Trophoblast cell (in vitro differentiated cells and primary cell): Measurements from ENCODE around the gene GNG11.

Source experiments
- DNase-seq, 2 donors: peaks; one replicate each; pipeline ENCODE4 v3.0.0-alpha.2; 2016
- H2AFZ ChIP-seq: 2 replicates; pipeline ENCODE4 v1.6.1; 2013; ENCODE audit warnings: low read length, moderate library complexity, mild to moderate bottlenecking; ENCODE audit not compliant: insufficient read depth, poor library complexity
- H2AK5ac ChIP-seq: 2 replicates; pipeline ENCODE4 v1.6.1; 2013; ENCODE audit warnings: mild to moderate bottlenecking, low read length
- H2BK120ac ChIP-seq: 2 replicates; pipeline ENCODE4 v1.6.1; 2013; ENCODE audit warnings: low read length, mild to moderate bottlenecking, moderate library complexity; ENCODE audit not compliant: insufficient read depth, poor library complexity
- H2BK12ac ChIP-seq: 2 replicates; pipeline ENCODE4 v1.6.1; 2013; ENCODE audit warnings: mild to moderate bottlenecking, low read length, moderate library complexity
- H2BK5ac ChIP-seq: 2 replicates; pipeline ENCODE4 v1.6.1; 2013; ENCODE audit warnings: low read length, low read depth, moderate library complexity, mild to moderate bottlenecking; ENCODE audit not compliant: poor library complexity
- H3K14ac ChIP-seq: 2 replicates; pipeline ENCODE4 v1.6.1; 2013; ENCODE audit warnings: mild to moderate bottlenecking, low read length
- H3K18ac ChIP-seq: 2 replicates; pipeline ENCODE4 v1.6.1; 2013; ENCODE audit warnings: mild to moderate bottlenecking, low read length
- H3K23ac ChIP-seq: 2 replicates; pipeline ENCODE4 v1.6.1; 2013; ENCODE audit warnings: low read length
- H3K27ac ChIP-seq: 2 replicates; pipeline ENCODE4 v1.5.1; 2013; ENCODE audit warnings: low read depth, mild to moderate bottlenecking, inconsistent platforms, low read length, moderate library complexity
- H3K27me3 ChIP-seq: 2 replicates; pipeline ENCODE4 v1.6.1; 2013; ENCODE audit warnings: inconsistent platforms, mild to moderate bottlenecking, low read length, moderate library complexity; ENCODE audit not compliant: insufficient read depth
- H3K36me3 ChIP-seq, 2 experiments: 1 replicate in 1 of 2; 2 replicates in 1 of 2; pipeline ENCODE4 v1.6.1; 2013; ENCODE audit warnings: low read length in 2 of 2, mild to moderate bottlenecking in 2 of 2, moderate library complexity in 1 of 2; ENCODE audit not compliant: insufficient read depth in 2 of 2, control insufficient read depth in 1 of 2
- H3K4ac ChIP-seq: 2 replicates; pipeline ENCODE4 v1.6.1; 2013; ENCODE audit warnings: low read depth, mild to moderate bottlenecking, low read length, moderate library complexity
- H3K4me1 ChIP-seq, 2 experiments: 1 replicate in 1 of 2; 2 replicates in 1 of 2; pipeline ENCODE4 v1.6.1; 2013; ENCODE audit warnings: low read length in 2 of 2, mild to moderate bottlenecking in 2 of 2, moderate library complexity in 1 of 2; ENCODE audit not compliant: insufficient read depth in 2 of 2, control insufficient read depth in 1 of 2
- H3K4me2 ChIP-seq: 2 replicates; pipeline ENCODE4 v1.6.1; 2013; ENCODE audit warnings: inconsistent platforms, mild to moderate bottlenecking, low read length, moderate library complexity
- H3K4me3 ChIP-seq: 2 replicates; pipeline ENCODE4 v1.5.1; 2013; ENCODE audit warnings: mild to moderate bottlenecking, low read depth, low read length, inconsistent platforms
- H3K79me1 ChIP-seq: one replicate; pipeline ENCODE4 v1.6.1; 2013; ENCODE audit warnings: low read length
- H3K79me2 ChIP-seq: 2 replicates; pipeline ENCODE4 v1.6.1; 2013; ENCODE audit warnings: low read length, mild to moderate bottlenecking; ENCODE audit not compliant: control insufficient read depth, insufficient read depth, poor library complexity
- H3K9ac ChIP-seq: 2 replicates; pipeline ENCODE4 v1.6.1; 2013; ENCODE audit warnings: mild to moderate bottlenecking, low read length
- H3K9me3 ChIP-seq: 2 replicates; pipeline ENCODE4 v1.6.1; 2013; ENCODE audit warnings: low read depth, mild to moderate bottlenecking, control low read depth, inconsistent platforms, low read length; ENCODE audit not compliant: insufficient read depth
- H4K12ac ChIP-seq: 2 replicates; pipeline ENCODE4 v1.6.1; 2013; ENCODE audit warnings: low read depth, mild to moderate bottlenecking, low read length, moderate library complexity
- H4K8ac ChIP-seq: 2 replicates; pipeline ENCODE4 v1.6.1; 2013; ENCODE audit warnings: low read depth, mild to moderate bottlenecking, low read length, moderate library complexity
- H4K91ac ChIP-seq: one replicate; pipeline ENCODE4 v1.6.1; 2013; ENCODE audit warnings: low read depth, mild to moderate bottlenecking, low read length, moderate library complexity
- whole genome bisulfite sequencing: extraction: QIAGEN DNeasy Blood & Tissue Kit; methylation state at CpG from one replicate; pipeline ENCODE4 v1.1.7; 2013; ENCODE audit warnings: missing lambda C conversion rate; ENCODE audit not compliant: insufficient read length, insufficient coverage; ENCODE audit errors: extremely low coverage; 5-methylcytosine and 5-hydroxymethylcytosine counted together

Gene GNG11

GRCh38 chr7:93960986-93961385, 39.5 kb downstream of the GNG11 start:
- Histone ChIP-seq H2AK5ac (no peak overlapping the region), H2BK12ac (no peak overlapping the region), H3K36me3 (no peaks in the 10 kb centered on the region), H3K79me2 (no peaks in the 10 kb centered on the region), H3K27me3 (no peaks in the 10 kb centered on the region), H3K18ac (no peak overlapping the region), H3K9ac (no peak overlapping the region), H4K91ac (no peak overlapping the region), H3K4me2 (no peak overlapping the region), H3K23ac (no peak overlapping the region), H3K4me1 (no peaks in the 10 kb centered on the region), H2BK5ac (no peak overlapping the region), H3K9me3 (no peaks in the 10 kb centered on the region), H4K8ac (no peak overlapping the region), H3K4me3 (no peak overlapping the region), H2AFZ (no peak overlapping the region), H2BK120ac (no peak overlapping the region), H3K4ac (no peak overlapping the region), H4K12ac (no peak overlapping the region), H3K14ac (no peak overlapping the region), H3K79me1 (no peaks in the 10 kb centered on the region), H3K27ac (no peak overlapping the region)
- no CpG with 5 or more reads among the region's 3 CpGs for WGBS
- peak; percentile 74 to 88 for DNase-seq

DNA sequence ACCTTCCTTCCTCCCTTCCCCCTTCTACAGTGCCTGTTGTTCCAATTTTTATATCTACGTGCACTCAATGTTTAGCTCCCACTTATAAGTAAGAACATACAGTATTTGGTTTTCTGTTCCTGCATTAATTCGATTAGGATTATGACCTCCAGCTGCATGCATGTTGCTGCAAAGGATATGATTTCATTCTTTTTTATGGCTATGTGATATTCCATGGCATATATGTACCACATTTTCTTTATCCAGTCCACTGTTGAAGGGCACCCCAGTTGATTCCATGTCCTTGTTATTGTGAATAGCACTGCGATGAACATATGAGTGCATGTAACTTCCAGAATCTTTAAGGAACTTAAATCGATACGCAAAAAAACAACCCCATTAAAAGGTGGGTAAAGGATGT, 42.7 kb downstream of the GNG11 start:
- H2BK5ac ChIP-seq = no peak overlapping the region
- H3K27ac ChIP-seq = no peak overlapping the region
- no peaks in the 10 kb centered on the region for H3K79me2 ChIP-seq
- H3K18ac ChIP-seq = no peak overlapping the region
- no peak overlapping the region for H4K12ac ChIP-seq
- no CpG with 5 or more reads among the region's 5 CpGs for WGBS
- no peak overlapping the region for H4K8ac ChIP-seq
- H2BK12ac ChIP-seq = no peak overlapping the region
- no peak overlapping the region for H3K4me2 ChIP-seq
- no peaks in the 10 kb centered on the region for H3K9me3 ChIP-seq
- H2AK5ac ChIP-seq = no peak overlapping the region
- no peak overlapping the region for H3K14ac ChIP-seq
- H3K4me1 ChIP-seq = no peaks in the 10 kb centered on the region
- no peak overlapping the region for H3K23ac ChIP-seq
- H3K4me3 ChIP-seq = no peak overlapping the region
- H2AFZ ChIP-seq = no peak overlapping the region
- no peak for DNase-seq
- no peak overlapping the region for H2BK120ac ChIP-seq
- no peaks in the 10 kb centered on the region for H3K36me3 ChIP-seq
- H3K4ac ChIP-seq = no peak overlapping the region
- no peaks in the 10 kb centered on the region for H3K79me1 ChIP-seq
- no peak overlapping the region for H3K9ac ChIP-seq
- no peak overlapping the region for H4K91ac ChIP-seq
- no peaks in the 10 kb centered on the region for H3K27me3 ChIP-seq

DNA sequence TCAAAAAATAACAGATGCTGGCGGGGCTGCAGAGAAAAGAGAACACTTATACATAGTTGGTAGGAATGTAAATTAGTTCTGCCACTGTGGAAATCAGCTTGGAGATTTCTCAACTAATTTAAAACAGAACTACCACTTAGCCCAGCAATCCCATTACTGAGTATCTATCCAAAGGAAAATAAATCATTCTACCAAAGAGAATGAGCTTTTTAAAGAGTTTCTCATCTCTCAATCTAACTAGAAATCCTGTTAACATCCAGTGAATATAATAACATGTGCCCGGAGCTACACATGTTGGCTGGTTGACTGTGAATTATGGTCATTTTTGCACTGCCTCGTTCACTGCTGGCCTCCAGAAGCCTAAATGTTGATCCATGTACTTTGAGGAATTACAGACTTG, 43.3 kb downstream of the GNG11 start:
- no peak overlapping the region for H3K9ac ChIP-seq
- H2AFZ ChIP-seq = no peak overlapping the region
- no peak overlapping the region for H2BK5ac ChIP-seq

DNA sequence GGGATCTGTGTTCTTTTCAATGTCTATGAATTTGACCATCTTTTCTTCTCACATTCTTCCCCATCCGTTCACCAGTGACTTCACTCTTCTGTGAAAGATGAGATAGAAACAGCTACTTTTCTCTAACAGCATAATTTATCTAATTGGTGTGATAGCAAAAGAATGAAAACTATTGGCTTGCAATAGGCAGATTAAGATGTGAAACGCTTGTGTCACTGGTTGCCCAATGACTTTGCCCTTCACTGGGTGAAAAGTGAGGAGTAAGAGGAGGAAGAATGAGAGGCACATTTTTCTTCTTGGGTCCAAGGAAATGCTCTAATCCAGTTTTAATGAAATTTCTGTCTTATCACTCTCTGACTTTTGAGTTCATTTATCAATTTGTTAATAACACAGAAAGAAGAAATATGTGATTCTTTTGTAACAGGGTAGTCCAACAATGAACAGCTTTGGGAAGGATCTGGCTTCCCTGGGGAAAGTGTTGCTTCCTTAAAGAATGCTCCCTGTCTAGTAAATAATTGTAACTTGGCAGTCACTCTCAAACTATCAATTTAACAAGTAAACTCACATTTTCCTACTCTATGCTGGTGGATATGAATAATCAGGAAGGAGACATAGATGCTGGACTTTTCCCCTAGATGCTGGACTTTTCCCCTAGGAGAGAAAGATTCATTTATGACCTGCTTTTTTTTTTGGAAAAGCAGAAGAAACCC, 47.5 kb downstream of the GNG11 start:
- WGBS = no CpG with 5 or more reads among the region's 2 CpGs
- Histone ChIP-seq H2BK120ac (no peak overlapping the region), H3K18ac (no peak overlapping the region), H4K8ac (no peak overlapping the region), H3K9me3 (no peaks in the 10 kb centered on the region), H3K4ac (no peak overlapping the region), H2BK5ac (no peak overlapping the region), H3K27ac (no peak overlapping the region), H3K9ac (no peak overlapping the region), H2AFZ (no peak overlapping the region), H3K79me1 (no peaks in the 10 kb centered on the region), H3K79me2 (no peaks in the 10 kb centered on the region), H3K4me1 (no peaks in the 10 kb centered on the region), H3K4me3 (no peak overlapping the region), H2AK5ac (no peak overlapping the region), H3K36me3 (no peaks in the 10 kb centered on the region), H3K14ac (no peak overlapping the region), H4K91ac (no peak overlapping the region), H4K12ac (no peak overlapping the region), H3K23ac (no peak overlapping the region), H2BK12ac (no peak overlapping the region), H3K4me2 (no peak overlapping the region), H3K27me3 (no peaks in the 10 kb centered on the region)
- DNase-seq = peak; percentile 77 to 92

More for the DNA sequence above, 43.3 kb downstream of the GNG11 start:
- Histone ChIP-seq H3K9me3 (no peaks in the 10 kb centered on the region), H4K8ac (no peak overlapping the region), H3K4me2 (no peak overlapping the region), H3K79me1 (no peaks in the 10 kb centered on the region), H3K18ac (no peak overlapping the region), H3K4me3 (no peak overlapping the region), H2BK12ac (no peak overlapping the region), H3K27me3 (no peaks in the 10 kb centered on the region), H4K91ac (no peak overlapping the region), H3K14ac (no peak overlapping the region), H3K27ac (no peak overlapping the region), H2BK120ac (no peak overlapping the region), H3K23ac (no peak overlapping the region), H4K12ac (no peak overlapping the region), H2AK5ac (no peak overlapping the region), H3K36me3 (no peaks in the 10 kb centered on the region), H3K4ac (no peak overlapping the region), H3K79me2 (no peaks in the 10 kb centered on the region), H3K4me1 (no peaks in the 10 kb centered on the region)
- DNase-seq = no peak
- no CpG with 5 or more reads among the region's 3 CpGs for WGBS
